ENCODE data around the gene SLC25A39. TPM values are rescaled to one million over a fixed set of nuclear protein-coding genes. Genes with fewer than 3 reads are reported as not detected.
"Not testable (repeated sequence)": the region's sequence is repeated elsewhere in the genome, so short reads cannot be mapped to it uniquely, and the experiment has no call there.

Gene SLC25A39
- total and polyA plus RNA-seq, 8 donors: 50.7 to 155 (median 68.2) TPM

DNA sequence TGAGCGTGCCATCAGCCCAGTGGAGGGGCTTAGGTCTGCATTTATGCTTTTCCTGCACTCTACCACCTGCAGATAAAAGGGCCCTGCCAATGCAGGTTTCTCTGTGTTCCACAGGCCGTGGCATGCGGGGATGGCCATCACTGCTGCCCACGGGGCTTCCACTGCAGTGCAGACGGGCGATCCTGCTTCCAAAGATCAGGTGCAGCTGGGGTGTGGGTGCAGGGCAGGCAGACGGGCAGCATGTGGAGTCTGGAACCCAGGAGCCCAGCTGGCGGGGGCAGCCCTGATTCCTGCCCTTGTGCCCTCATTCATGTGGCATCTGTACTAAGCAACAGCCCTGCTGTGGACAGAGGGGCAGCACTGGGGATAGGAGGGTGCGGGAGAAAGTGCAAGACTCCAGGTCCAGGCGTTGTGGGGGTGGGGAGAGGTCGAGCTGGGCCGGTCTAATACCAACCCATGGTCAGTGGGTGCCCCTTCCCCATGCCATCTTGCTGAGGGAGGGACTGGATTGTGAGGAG, 25.0 kb upstream of the SLC25A39 start:
- Histone ChIP-seq H3K27me3 (no peaks in the 10 kb centered on the region), H3K4me1 (peaks cover 0 to 6% (median 0%) of the 10 kb centered on the region in 3 donors), H3K36me3 (peaks cover 4 to 14% (median 6%) of the 10 kb centered on the region in 3 donors), H3K27ac (no peak overlapping the region), H3K4me3 (no peak overlapping the region), H3K9me3 (no peaks in the 10 kb centered on the region)
- FAIRE-seq (no peak), ATAC-seq (no peak), DNase-seq (peak in 1 of 6 donors; percentile 49)
- WGBS, 2 donors: 86 to 87% methylated on average over 12 of the region's 12 CpGs
- TF ChIP-seq, protein P1, sequence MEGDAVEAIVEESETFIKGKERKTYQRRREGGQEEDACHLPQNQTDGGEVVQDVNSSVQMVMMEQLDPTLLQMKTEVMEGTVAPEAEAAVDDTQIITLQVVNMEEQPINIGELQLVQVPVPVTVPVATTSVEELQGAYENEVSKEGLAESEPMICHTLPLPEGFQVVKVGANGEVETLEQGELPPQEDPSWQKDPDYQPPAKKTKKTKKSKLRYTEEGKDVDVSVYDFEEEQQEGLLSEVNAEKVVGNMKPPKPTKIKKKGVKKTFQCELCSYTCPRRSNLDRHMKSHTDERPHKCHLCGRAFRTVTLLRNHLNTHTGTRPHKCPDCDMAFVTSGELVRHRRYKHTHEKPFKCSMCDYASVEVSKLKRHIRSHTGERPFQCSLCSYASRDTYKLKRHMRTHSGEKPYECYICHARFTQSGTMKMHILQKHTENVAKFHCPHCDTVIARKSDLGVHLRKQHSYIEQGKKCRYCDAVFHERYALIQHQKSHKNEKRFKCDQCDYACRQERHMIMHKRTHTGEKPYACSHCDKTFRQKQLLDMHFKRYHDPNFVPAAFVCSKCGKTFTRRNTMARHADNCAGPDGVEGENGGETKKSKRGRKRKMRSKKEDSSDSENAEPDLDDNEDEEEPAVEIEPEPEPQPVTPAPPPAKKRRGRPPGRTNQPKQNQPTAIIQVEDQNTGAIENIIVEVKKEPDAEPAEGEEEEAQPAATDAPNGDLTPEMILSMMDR (IDR thresholded peaks at IDR 0.05): no peak
- intact Hi-C loops (cut with DNase I): loop anchor here in 1 of 3 donors (5.0 kb wide), 1 partner anchor 137 kb away; no protein-coding TSS in a partner anchor

DNA sequence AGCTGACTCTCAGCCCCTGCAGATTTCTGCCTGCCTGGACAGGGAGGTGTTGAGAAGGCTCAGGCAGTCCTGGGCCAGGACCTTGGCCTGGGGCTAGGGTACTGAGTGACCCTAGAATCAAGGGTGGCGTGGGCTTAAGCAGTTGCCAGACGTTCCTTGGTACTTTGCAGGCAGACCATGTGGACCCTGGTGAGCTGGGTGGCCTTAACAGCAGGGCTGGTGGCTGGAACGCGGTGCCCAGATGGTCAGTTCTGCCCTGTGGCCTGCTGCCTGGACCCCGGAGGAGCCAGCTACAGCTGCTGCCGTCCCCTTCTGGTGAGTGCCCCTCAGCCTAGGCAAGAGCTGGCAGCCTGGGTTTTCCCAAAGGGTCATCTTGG, 24.4 kb upstream of the SLC25A39 start:
- Histone ChIP-seq H3K27ac (no peak overlapping the region), H3K36me3 (peaks cover 4 to 14% (median 6%) of the 10 kb centered on the region in 3 donors), H3K9me3 (no peaks in the 10 kb centered on the region), H3K27me3 (no peaks in the 10 kb centered on the region), H3K4me1 (peaks cover 0 to 9% (median 0%) of the 10 kb centered on the region in 3 donors), H3K4me3 (no peak overlapping the region)
- ATAC-seq (no peak), FAIRE-seq (no peak), DNase-seq (no peak)
- WGBS, 2 donors: 86 to 89% methylated on average over 6 of the region's 6 CpGs
- TF ChIP-seq, protein P1 (IDR thresholded peaks at IDR 0.05): no peak
- intact Hi-C loops (cut with DNase I): loop anchor here in 1 of 3 donors (5.0 kb wide), 1 partner anchor 137 kb away; no protein-coding TSS in a partner anchor

DNA sequence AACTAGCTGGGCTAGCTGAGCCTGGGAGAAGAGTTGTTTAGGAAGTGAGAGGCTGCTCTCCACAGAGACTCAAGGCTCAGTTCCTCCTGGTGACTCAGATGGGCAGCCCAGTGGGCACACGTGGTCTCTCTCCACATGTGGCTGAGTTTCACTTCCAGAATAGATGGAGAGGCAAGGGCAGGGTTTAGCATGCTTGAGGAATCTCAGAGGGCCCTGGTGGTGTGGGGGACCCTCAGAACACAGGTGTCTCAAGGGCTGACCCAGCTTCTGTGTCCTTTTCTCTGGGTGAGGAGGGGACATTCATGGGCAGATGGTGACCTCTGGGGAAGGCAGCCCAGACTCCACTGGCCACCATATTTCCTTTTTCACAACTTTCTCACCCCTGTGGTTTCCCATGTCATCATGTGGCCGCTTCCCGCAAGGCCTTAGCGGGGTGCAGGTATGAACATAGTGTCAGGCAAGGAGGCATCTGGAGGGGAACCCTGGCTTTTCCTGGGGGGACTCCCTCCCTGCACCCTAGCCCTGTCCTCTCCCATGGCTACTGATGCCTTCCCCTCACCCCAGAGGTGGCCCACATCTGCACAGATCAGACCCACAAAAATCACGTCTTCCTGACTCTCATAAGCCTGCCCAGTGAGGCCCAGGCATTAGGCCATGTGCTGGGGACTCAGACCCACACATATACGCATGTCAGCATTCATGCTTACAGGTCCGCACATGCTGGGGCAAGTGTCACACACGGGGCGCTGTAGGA, 23.8 kb upstream of the SLC25A39 start:
- H3K4me3 ChIP-seq: no peak overlapping the region

DNA sequence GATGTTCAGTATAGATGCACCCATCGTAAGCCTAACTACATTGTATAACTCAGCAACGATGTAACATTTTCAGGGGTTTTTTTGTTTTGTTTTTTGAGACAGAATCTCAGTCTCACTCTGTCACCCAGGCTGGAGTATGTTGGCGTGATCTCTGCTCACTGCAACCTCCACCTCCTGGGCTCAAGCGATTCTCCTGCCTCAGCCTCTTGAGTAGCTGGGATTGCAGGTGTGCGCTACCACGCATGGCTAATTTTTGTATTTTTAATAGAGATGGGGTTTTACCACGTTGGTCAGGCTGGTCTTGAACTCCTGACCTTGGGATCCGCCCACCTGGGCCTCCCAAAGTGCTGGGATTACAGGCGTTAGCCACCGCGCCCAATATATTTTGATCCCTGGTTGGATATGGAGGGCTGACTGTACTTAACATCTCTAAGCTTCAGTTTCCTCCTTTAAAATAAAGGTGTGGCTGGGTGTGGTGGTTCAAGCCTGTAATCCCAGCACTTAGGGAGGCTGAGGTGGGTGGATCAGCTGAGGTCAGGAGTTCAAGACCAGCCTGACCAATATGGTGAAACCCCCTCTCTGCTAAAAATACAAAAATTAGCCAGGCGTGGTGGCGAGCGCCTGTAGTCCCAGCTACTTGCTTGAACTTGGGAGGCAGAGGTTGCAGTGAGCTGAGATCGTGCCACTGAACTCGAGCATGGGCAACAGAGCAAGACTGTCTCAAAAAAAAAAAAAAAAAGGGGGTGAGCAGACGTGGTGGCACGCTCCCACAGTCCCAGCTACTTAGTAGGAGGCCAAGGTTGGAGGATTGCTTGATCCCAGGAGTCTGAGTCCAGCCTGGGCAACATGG, 22.8 kb upstream of the SLC25A39 start:
- not testable (repeated sequence) for H3K27me3 ChIP-seq, H3K9me3 ChIP-seq, H3K4me1 ChIP-seq, DNase-seq, FAIRE-seq, ATAC-seq, H3K4me3 ChIP-seq, H3K27ac ChIP-seq
- 84 to 87% methylated on average over 18 of the region's 18 CpGs for WGBS, 2 donors
- H3K36me3 ChIP-seq: peaks cover 4 to 14% (median 6%) of the 10 kb centered on the region in 3 donors
- intact Hi-C loops (cut with DNase I): loop anchor here in 1 of 3 donors (5.0 kb wide), 1 partner anchor 135 kb away; no protein-coding TSS in a partner anchor

More for the DNA sequence above, 23.8 kb upstream of the SLC25A39 start:
- H3K4me1 ChIP-seq: peaks cover 0 to 9% (median 0%) of the 10 kb centered on the region in 3 donors
- TF ChIP-seq, protein P1 (IDR thresholded peaks at IDR 0.05): no peak
- 82 to 89% methylated on average over 9 of the region's 9 CpGs for WGBS, 2 donors
- FAIRE-seq (no peak), DNase-seq (no peak), ATAC-seq (peak in 1 of 4 donors; percentile 2)
- no peaks in the 10 kb centered on the region for H3K27me3 ChIP-seq
- peaks cover 4 to 14% (median 6%) of the 10 kb centered on the region in 3 donors for H3K36me3 ChIP-seq
- no peak overlapping the region for H3K27ac ChIP-seq
- H3K9me3 ChIP-seq: no peaks in the 10 kb centered on the region
- intact Hi-C loops (cut with DNase I): loop anchor here in 1 of 3 donors (5.0 kb wide), 1 partner anchor 136 kb away; no protein-coding TSS in a partner anchor
